Measurements from ENCODE around the gene ZNRF1. TPM values are rescaled to one million over a fixed set of nuclear protein-coding genes. Genes with fewer than 3 reads are reported as not detected.

ZNRF1 gene
- total RNA-seq, 1 donor from 2014 or later: 31.3 TPM

DNA sequence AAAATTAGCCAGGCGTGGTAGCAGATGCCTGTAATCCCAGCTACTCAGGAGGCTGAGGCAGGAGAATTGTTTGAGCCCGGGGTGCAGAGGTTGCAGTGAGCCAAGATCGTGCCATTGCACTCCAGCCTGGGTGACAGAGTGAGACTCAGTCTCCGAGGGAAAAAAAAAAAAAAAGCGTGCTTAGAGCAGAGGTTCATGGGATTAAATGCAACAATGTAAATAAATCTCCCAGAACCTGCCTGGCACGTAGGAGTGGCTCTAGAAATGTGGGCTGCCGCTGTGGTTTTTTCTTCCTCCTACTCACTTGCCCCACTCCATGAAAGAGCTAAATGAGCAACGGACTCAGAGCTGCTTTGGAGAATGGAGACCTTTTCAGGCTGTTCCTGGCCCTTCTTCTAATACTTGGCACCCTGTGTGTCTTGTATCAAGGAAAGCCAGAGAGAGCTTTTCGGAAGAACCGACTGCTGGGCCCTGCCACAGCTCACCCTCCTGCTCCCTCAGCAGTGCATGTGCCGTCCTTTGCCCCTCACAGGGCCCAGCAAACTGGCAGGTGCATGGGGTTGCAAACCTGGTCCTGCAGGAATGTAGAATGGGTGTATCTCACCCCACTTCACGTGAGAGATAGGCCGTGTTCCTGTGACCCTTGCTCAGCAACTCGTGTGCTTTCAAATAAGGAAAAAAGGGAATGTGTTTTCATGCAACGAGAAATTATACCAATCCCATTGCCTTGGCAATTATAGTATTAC, 65.8 kb downstream of the ZNRF1 start:
- Histone ChIP-seq H3K36me3 (ENCODE audit: control insufficient read depth, insufficient read depth, low read length) (peaks cover 1% of the 10 kb centered on the region), H3K27me3 (ENCODE audit: control insufficient read depth, insufficient read depth, low read length) (no peaks in the 10 kb centered on the region), H3K4me3 (ENCODE audit: low read depth, low read length) (no peak overlapping the region)
- no peak for DNase-seq (ENCODE audit: low read depth)
- TF ChIP-seq, protein P1, sequence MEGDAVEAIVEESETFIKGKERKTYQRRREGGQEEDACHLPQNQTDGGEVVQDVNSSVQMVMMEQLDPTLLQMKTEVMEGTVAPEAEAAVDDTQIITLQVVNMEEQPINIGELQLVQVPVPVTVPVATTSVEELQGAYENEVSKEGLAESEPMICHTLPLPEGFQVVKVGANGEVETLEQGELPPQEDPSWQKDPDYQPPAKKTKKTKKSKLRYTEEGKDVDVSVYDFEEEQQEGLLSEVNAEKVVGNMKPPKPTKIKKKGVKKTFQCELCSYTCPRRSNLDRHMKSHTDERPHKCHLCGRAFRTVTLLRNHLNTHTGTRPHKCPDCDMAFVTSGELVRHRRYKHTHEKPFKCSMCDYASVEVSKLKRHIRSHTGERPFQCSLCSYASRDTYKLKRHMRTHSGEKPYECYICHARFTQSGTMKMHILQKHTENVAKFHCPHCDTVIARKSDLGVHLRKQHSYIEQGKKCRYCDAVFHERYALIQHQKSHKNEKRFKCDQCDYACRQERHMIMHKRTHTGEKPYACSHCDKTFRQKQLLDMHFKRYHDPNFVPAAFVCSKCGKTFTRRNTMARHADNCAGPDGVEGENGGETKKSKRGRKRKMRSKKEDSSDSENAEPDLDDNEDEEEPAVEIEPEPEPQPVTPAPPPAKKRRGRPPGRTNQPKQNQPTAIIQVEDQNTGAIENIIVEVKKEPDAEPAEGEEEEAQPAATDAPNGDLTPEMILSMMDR (IDR thresholded peaks at IDR 0.05; ENCODE audit: insufficient read depth, low read length, poor library complexity, severe bottlenecking): no peak

DNA sequence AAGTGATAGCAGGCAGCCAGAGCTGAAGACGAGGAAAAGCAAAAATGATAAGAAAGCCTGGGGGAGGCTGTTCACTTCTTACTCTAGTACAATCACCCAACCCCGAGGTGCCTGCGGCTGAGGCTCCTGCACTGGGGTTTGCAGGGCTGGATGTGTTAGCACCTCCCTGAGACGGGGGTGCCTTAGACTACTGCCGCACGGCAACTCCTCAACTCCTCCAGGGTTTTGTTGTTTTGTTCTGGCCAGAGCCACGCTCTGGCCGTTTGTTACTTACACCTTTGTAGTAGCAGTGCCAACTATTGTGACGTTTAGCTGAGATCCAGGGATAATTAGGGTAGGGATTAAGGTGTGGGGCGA, 66.3 kb downstream of the ZNRF1 start:
- H3K36me3 ChIP-seq (ENCODE audit: control insufficient read depth, insufficient read depth, low read length): peaks cover 1% of the 10 kb centered on the region
- TF ChIP-seq, protein P1 (IDR thresholded peaks at IDR 0.05; ENCODE audit: insufficient read depth, low read length, poor library complexity, severe bottlenecking): no peak
- no peak overlapping the region for H3K4me3 ChIP-seq (ENCODE audit: low read depth, low read length)
- H3K27me3 ChIP-seq (ENCODE audit: control insufficient read depth, insufficient read depth, low read length): no peaks in the 10 kb centered on the region
- DNase-seq (ENCODE audit: low read depth): no peak

DNA sequence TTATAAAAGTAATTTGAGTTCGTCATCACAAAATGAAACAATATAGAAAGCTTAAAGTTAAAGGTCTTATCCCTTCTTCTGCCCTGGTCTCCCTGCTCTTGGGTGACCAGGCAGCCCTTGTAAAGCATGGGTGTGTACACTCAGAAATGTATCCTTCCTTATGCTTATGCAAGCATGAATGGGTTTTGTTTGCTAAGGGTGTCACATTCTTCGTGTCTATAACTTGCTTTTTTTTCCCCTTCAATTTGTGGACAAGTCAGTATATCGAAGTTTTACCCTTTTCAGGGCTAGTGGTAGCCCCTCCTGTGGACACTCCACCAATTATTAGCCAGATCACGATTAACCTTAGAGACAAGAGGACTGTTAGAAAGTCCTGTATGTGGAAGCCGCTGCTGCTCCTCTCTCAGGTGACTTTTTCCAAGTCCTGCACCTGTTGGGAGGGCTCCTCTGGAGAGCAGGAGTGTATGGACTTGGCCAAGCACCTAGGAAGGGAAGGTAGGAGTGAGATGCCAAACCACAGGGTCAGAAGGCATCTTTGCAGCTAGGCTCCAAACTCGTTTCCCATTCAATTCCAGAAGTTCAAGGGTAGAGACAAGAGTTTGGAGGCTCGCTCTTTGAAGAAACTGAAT, 66.8 kb downstream of the ZNRF1 start:
- TF ChIP-seq, protein P1 (IDR thresholded peaks at IDR 0.05; ENCODE audit: insufficient read depth, low read length, poor library complexity, severe bottlenecking): no peak
- Histone ChIP-seq H3K4me3 (ENCODE audit: low read depth, low read length) (no peak overlapping the region), H3K27me3 (ENCODE audit: control insufficient read depth, insufficient read depth, low read length) (no peaks in the 10 kb centered on the region), H3K36me3 (ENCODE audit: control insufficient read depth, insufficient read depth, low read length) (peaks cover 1% of the 10 kb centered on the region)
- DNase-seq (ENCODE audit: low read depth): no peak

DNA sequence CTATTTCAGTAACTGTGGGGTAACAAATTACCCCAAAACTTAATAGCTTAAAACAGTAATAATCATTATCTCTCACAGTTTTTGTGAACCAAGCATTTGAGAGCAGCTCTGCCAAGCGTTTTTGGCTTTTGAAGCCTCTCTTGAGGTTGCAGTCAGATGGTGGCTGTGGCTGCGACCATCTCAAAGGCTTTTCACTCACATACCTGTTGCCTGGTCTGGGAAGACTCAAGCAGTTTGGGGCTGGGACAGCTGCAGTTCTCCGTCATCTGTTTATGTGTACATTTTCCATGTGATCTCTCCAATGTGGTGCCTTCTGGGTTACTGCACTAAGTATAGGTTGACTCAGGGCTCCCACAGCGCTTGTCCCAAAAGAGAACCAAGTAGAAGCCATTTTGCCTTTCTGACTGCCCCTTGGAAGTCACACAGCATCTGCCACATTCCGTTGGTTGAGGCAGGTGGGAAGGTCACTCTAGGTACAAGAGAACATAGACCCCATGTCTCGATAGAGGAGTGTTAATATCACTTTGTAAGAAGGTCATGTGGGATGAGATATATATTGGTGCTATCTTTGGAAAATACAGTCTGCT, 68.1 kb downstream of the ZNRF1 start:
- Histone ChIP-seq H3K27me3 (ENCODE audit: control insufficient read depth, insufficient read depth, low read length) (no peaks in the 10 kb centered on the region), H3K36me3 (ENCODE audit: control insufficient read depth, insufficient read depth, low read length) (peaks cover 1% of the 10 kb centered on the region), H3K4me3 (ENCODE audit: low read depth, low read length) (no peak overlapping the region)
- TF ChIP-seq, protein P1 (IDR thresholded peaks at IDR 0.05; ENCODE audit: insufficient read depth, low read length, poor library complexity, severe bottlenecking): no peak
- DNase-seq (ENCODE audit: low read depth): no peak

DNA sequence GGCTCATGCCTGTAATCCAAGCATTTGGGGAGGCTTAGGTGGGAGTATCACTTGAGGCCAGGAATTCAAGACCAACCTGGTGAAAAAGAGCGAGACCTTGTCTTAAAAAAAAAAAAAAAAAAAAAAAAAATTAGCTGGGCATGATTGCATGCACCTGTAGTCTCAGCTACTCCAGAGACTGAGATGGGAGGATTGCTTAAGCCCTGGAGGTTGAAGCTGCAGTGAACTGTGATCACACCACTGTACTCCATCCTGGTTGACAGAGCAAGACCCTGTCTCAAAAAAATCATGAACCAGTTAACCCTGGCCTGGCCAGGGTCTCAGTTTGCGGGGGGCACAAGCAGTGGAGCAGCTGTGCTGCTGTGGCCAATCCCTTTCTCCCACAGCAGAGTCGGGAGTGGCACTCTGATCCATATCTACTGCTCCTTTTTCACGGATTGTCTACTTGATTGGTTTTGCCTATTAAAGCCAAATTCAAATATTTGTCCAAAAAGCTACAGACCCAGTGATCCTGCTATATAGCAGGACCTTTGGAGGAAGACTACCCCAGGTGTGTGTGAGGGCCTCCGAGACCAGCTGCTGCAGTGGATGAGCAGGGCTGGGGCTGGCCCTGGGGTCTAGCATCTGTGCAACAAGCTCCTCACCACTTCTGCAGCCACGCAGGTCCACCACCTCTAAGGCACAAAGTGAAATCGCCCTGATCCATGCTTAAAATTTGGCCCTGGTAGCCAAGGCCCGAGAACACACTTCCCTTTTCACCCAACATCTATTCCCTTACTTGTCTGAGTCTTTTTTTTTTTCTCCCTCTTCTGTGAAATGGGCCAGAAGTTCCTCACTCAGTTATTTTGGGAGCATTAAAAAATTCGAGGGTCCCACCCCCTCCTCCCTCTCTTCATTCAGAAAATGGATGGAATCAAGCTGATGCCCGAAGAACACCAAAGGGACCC, 69.5 kb downstream of the ZNRF1 start:
- H3K36me3 ChIP-seq (ENCODE audit: control insufficient read depth, insufficient read depth, low read length): no peaks in the 10 kb centered on the region
- H3K27me3 ChIP-seq (ENCODE audit: control insufficient read depth, insufficient read depth, low read length): no peaks in the 10 kb centered on the region
- TF ChIP-seq, protein P1 (IDR thresholded peaks at IDR 0.05; ENCODE audit: insufficient read depth, low read length, poor library complexity, severe bottlenecking): no peak
- no peak for DNase-seq (ENCODE audit: low read depth)
- H3K4me3 ChIP-seq (ENCODE audit: low read depth, low read length): no peak overlapping the region

Data from kidney epithelial cell (primary cell).